HCT116 (cell line): ENCODE data around the gene TEDC1. TPM values are rescaled to one million over a fixed set of nuclear protein-coding genes. Genes with fewer than 3 reads are reported as not detected.

Source experiments
- ATAC-seq: fragments of 200-7000 bp; cut with Tn5 transposase; 2 replicates; pipeline ENCODE4 v1.9.1; 2020; ENCODE audit warnings: mild to moderate bottlenecking, moderate library complexity
- BruUV-seq: library from RNA; stranded (reverse); fragments of 400-500 nt; replicated peaks from 2 replicates; lab custom pipeline; 2021; lab: Mats Ljungman, UMichigan
- CTCF ChIA-PET: fragments of 300-600 bp; sonication (Branson Sonifier 250); formaldehyde crosslinking; loops from one replicate; lab custom pipeline; 2021; ENCODE audit warnings: antibody characterized with exemption; lab: Charles Lee
- POLR2A ChIA-PET: fragments of 300-600, 350-600 bp; sonication (Branson Sonifier 250); formaldehyde crosslinking; loops from one replicate; lab custom pipeline; 2021; ENCODE audit warnings: antibody characterized with exemption; lab: Charles Lee
- RAD21 ChIA-PET, 2 experiments: fragments of 300-600 bp; sonication (Branson Sonifier 250); formaldehyde crosslinking; loops; one replicate each; lab custom pipeline; 2023; ENCODE audit warnings: low total read pairs in 2 of 2; ENCODE audit not compliant: uncharacterized antibody in 2 of 2, unreplicated experiment in 2 of 2, low non-redundant PET in 1 of 2; lab: Charles Lee
- DNase-seq: peaks from one replicate; pipeline ENCODE4 v3.0.0-alpha.2; 2010; ENCODE audit warnings: low read depth, low spot score
- H2AFZ ChIP-seq: fragments of 200-600 bp; shearing (Covaris generic), sonication (generic); 2 replicates; pipeline ENCODE4 v1.6.1; 2017; ENCODE audit warnings: low read depth, mixed run types, mixed read lengths, antibody characterized with exemption, low read length; ENCODE audit not compliant: poor library complexity, severe bottlenecking
- H3K27ac ChIP-seq: 2 replicates; pipeline ENCODE4 v1.5.1; 2012; ENCODE audit warnings: low read depth, low read length
- H3K27me3 ChIP-seq: fragments of 200-600 bp; sonication (generic); 2 replicates; pipeline ENCODE4 v1.6.1; 2016; ENCODE audit warnings: mixed run types, low read length, mixed read lengths; ENCODE audit not compliant: insufficient read depth
- H3K36me3 ChIP-seq, 2 experiments: fragments of 200-500 bp in 1 of 2; fragments of 200-600 bp in 1 of 2; sonication (Bioruptor generic) in 1 of 2; sonication (generic) in 1 of 2; 2 replicates each; pipeline versions ENCODE4 v1.5.1 to v1.6.1; 2014 to 2016; ENCODE audit warnings: low read length in 2 of 2, inconsistent platforms in 1 of 2, mixed read lengths in 1 of 2, mixed run types in 1 of 2; ENCODE audit not compliant: insufficient read depth in 2 of 2, control insufficient read depth in 1 of 2
- H3K4me1 ChIP-seq, 2 experiments: fragments of 200-600 bp in 1 of 2; sonication (generic) in 1 of 2; 2 replicates each; pipeline versions ENCODE4 v1.5.1 to v1.6.1; 2012 to 2017; ENCODE audit warnings: low read length in 2 of 2, inconsistent platforms in 1 of 2, mild to moderate bottlenecking in 1 of 2, mixed read lengths in 1 of 2, mixed run types in 1 of 2, moderate library complexity in 1 of 2; ENCODE audit not compliant: insufficient read depth in 2 of 2, control insufficient read depth in 1 of 2
- H3K4me2 ChIP-seq: fragments of 200-600 bp; sonication (generic); 2 replicates; pipeline ENCODE4 v1.6.1; 2017; ENCODE audit warnings: mixed run types, low read length, mixed read lengths
- H3K4me3 ChIP-seq, 2 experiments: fragments of 200-600 bp in 1 of 2; sonication (generic) in 1 of 2; replicated peaks in 1 of 2; 2 replicates each; pipeline ENCODE4 v1.5.1; 2011 to 2016; ENCODE audit warnings: low read length in 2 of 2, control low read depth in 1 of 2, low read depth in 1 of 2, mild to moderate bottlenecking in 1 of 2, mixed read lengths in 1 of 2, mixed run types in 1 of 2
- H3K79me2 ChIP-seq: fragments of 200-600 bp; sonication (generic); 2 replicates; pipeline ENCODE4 v1.6.1; 2017; ENCODE audit warnings: mild to moderate bottlenecking, mixed run types, low read length, moderate library complexity, mixed read lengths; ENCODE audit not compliant: insufficient read depth
- H3K9ac ChIP-seq: fragments of 200-600 bp; sonication (generic); 2 replicates; pipeline ENCODE4 v1.6.1; 2016; ENCODE audit warnings: low read length, mixed read lengths
- H3K9me2 ChIP-seq: fragments of 200-600 bp; sonication (generic), shearing (Covaris generic); 2 replicates; pipeline ENCODE4 v1.6.1; 2017; ENCODE audit warnings: mixed run types, mild to moderate bottlenecking, moderate library complexity; ENCODE audit not compliant: insufficient read depth
- H3K9me3 ChIP-seq, 2 experiments: fragments of 200-500 bp in 1 of 2; fragments of 200-600 bp in 1 of 2; sonication (Bioruptor generic) in 1 of 2; sonication (generic) in 1 of 2; 2 replicates each; pipeline ENCODE4 v1.6.1; 2014 to 2017; ENCODE audit warnings: low read length in 2 of 2, mixed read lengths in 2 of 2, inconsistent platforms in 1 of 2, low read depth in 1 of 2, mild to moderate bottlenecking in 1 of 2, mixed run types in 1 of 2, moderate library complexity in 1 of 2; ENCODE audit not compliant: control insufficient read depth in 1 of 2, insufficient read depth in 1 of 2
- H4K20me1 ChIP-seq: fragments of 200-600 bp; sonication (generic), shearing (Covaris generic); 2 replicates; pipeline ENCODE4 v1.6.1; 2017; ENCODE audit warnings: mixed run types, mild to moderate bottlenecking, moderate library complexity; ENCODE audit not compliant: insufficient read depth
- ATF3 ChIP-seq: IDR thresholded peaks from 2 replicates; pipeline ENCODE4 v1.6.1; 2012
- CBX3 ChIP-seq: IDR thresholded peaks from 2 replicates; pipeline ENCODE4 v1.6.1; 2012; ENCODE audit warnings: low read depth
- CEBPB ChIP-seq: IDR thresholded peaks from 2 replicates; pipeline ENCODE4 v1.6.1; 2012; ENCODE audit warnings: low read depth
- ELF1 ChIP-seq: IDR thresholded peaks from 2 replicates; pipeline ENCODE4 v1.6.1; 2012; ENCODE audit warnings: low read depth, borderline replicate concordance
- POLR2A ChIP-seq: IDR thresholded peaks from 2 replicates; pipeline ENCODE4 v1.7.0; 2011; ENCODE audit warnings: borderline replicate concordance; ENCODE audit not compliant: insufficient read depth, insufficient read length; ENCODE audit errors: extremely low read depth
- SRF ChIP-seq: IDR thresholded peaks from 2 replicates; pipeline ENCODE4 v1.6.1; 2012; ENCODE audit warnings: low read depth
- TCF7L2 ChIP-seq: IDR thresholded peaks from 2 replicates; pipeline ENCODE4 v1.7.0; 2011; ENCODE audit warnings: borderline replicate concordance, inconsistent platforms; ENCODE audit not compliant: insufficient read depth, insufficient read length; ENCODE audit errors: extremely low read depth
- YY1 ChIP-seq: IDR thresholded peaks from 2 replicates; pipeline ENCODE4 v1.6.1; 2011; ENCODE audit warnings: low read length, low read depth, moderate library complexity, mild to moderate bottlenecking; ENCODE audit not compliant: insufficient replicate concordance; ENCODE audit errors: extremely low read depth
- ZFX ChIP-seq: fragments of 450-650 bp; IDR thresholded peaks from 2 replicates; pipeline ENCODE4 v1.6.1; 2017
- ZNF274 ChIP-seq: fragments of 200-500 bp; sonication (Bioruptor generic); IDR thresholded peaks from 2 replicates; pipeline ENCODE4 v1.6.1; 2014; ENCODE audit warnings: mild to moderate bottlenecking, low read depth, low read length, inconsistent platforms
- intact Hi-C: fragments of 100-400 bp; cut with micrococcal nuclease; formaldehyde crosslinking; loops from 2 replicates; pipeline ENCODE4 v1.10.0; 2022
- total RNA-seq: library from RNA; stranded (reverse); gene quantifications from one replicate; pipeline ENCODE4 v1.2.1, GENCODE V29; 2021; ENCODE audit not compliant: unreplicated experiment
- TF ChIP-seq, protein P1 (sequence below): IDR thresholded peaks from 2 replicates; pipeline ENCODE4 v1.6.1; 2012
- TF ChIP-seq, protein P2 (sequence below): IDR thresholded peaks from 2 replicates; pipeline ENCODE4 v1.6.1; 2012; ENCODE audit warnings: low read depth
- TF ChIP-seq, protein P3 (sequence below): IDR thresholded peaks from 2 replicates; pipeline ENCODE4 v1.6.1; 2011; ENCODE audit warnings: mild to moderate bottlenecking, low read length, moderate library complexity; ENCODE audit not compliant: insufficient replicate concordance; ENCODE audit errors: extremely low read depth

Gene TEDC1
- total RNA-seq, 1 experiment from 2014 or later: 40.4 TPM

DNA sequence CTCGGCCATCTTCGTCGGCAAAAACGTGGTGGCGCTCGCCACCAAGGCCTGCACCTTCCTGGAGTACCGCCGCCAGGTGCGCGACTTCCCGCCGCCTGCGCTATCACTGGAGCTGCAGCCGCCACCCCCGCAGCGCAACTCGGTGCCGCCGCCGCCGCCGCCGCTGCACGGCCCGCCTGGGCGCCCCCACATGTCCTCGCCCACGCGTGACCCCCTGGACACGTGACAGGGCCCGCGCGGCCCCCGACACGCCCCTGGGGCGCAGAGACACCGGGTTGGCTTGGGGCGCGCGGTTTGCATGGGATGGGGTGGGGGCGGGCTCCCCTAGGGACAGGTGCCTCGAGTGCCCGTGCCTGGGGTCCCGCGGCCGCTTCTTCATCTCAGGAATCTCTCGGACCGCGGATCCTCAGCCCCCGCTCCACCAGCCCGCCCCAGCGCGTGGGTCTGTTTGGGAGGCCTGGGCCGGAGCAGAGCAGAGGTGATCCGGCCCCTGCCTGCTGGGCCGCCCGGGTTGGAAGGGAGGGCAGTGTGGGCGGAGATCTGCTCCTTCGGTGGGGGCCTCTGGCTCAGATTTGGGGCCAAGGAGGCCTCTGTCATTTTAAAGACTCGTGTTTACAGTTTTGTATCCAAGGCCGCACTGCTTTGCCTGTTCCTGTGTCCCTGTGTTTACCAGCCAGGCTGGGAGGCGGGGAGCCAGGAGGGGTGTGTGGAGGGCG lies 38.7 kb downstream of the TEDC1 start:
- Histone ChIP-seq H3K27me3 (no peaks in the 10 kb centered on the region), H3K4me1 (peaks cover 8 to 23% of the 10 kb centered on the region in 2 experiments; a peak in 3 of 4 replicates), H3K27ac (no peak overlapping the region), H3K9ac (no peak overlapping the region), H2AFZ (no peak overlapping the region), H3K9me3 (no peaks in the 10 kb centered on the region), H3K36me3 (no peaks in the 10 kb centered on the region), H4K20me1 (no peaks in the 10 kb centered on the region), H3K79me2 (no peaks in the 10 kb centered on the region), H3K9me2 (no peaks in the 10 kb centered on the region), H3K4me3 (no peak overlapping the region), H3K4me2 (no peak overlapping the region)
- CTCF ChIA-PET: interaction anchor here (1.6 kb wide), 1 partner anchor 40 kb away, joined by 11 read pairs; no protein-coding TSS in a partner anchor
- POLR2A ChIA-PET: no interaction called here
- intact Hi-C loops: loop anchor here (5.0 to 10.0 kb wide), 2 partner anchors 37 to 625 kb away; partner anchors contain the start of gene TEDC1
- ATAC-seq: no peak
- BruUV-seq: no TSS peak
- TF ChIP-seq POLR2A (no peak), ZFX (no peak), ATF3 (no peak), ZNF274 (no peak), YY1 (no peak), CBX3 (no peak), ELF1 (no peak), CEBPB (no peak), SRF (no peak), TCF7L2 (no peak)
- TF ChIP-seq, protein P1, sequence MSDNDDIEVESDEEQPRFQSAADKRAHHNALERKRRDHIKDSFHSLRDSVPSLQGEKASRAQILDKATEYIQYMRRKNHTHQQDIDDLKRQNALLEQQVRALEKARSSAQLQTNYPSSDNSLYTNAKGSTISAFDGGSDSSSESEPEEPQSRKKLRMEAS: no peak
- TF ChIP-seq, protein P2, sequence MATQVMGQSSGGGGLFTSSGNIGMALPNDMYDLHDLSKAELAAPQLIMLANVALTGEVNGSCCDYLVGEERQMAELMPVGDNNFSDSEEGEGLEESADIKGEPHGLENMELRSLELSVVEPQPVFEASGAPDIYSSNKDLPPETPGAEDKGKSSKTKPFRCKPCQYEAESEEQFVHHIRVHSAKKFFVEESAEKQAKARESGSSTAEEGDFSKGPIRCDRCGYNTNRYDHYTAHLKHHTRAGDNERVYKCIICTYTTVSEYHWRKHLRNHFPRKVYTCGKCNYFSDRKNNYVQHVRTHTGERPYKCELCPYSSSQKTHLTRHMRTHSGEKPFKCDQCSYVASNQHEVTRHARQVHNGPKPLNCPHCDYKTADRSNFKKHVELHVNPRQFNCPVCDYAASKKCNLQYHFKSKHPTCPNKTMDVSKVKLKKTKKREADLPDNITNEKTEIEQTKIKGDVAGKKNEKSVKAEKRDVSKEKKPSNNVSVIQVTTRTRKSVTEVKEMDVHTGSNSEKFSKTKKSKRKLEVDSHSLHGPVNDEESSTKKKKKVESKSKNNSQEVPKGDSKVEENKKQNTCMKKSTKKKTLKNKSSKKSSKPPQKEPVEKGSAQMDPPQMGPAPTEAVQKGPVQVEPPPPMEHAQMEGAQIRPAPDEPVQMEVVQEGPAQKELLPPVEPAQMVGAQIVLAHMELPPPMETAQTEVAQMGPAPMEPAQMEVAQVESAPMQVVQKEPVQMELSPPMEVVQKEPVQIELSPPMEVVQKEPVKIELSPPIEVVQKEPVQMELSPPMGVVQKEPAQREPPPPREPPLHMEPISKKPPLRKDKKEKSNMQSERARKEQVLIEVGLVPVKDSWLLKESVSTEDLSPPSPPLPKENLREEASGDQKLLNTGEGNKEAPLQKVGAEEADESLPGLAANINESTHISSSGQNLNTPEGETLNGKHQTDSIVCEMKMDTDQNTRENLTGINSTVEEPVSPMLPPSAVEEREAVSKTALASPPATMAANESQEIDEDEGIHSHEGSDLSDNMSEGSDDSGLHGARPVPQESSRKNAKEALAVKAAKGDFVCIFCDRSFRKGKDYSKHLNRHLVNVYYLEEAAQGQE: no peak
- TF ChIP-seq, protein P3, sequence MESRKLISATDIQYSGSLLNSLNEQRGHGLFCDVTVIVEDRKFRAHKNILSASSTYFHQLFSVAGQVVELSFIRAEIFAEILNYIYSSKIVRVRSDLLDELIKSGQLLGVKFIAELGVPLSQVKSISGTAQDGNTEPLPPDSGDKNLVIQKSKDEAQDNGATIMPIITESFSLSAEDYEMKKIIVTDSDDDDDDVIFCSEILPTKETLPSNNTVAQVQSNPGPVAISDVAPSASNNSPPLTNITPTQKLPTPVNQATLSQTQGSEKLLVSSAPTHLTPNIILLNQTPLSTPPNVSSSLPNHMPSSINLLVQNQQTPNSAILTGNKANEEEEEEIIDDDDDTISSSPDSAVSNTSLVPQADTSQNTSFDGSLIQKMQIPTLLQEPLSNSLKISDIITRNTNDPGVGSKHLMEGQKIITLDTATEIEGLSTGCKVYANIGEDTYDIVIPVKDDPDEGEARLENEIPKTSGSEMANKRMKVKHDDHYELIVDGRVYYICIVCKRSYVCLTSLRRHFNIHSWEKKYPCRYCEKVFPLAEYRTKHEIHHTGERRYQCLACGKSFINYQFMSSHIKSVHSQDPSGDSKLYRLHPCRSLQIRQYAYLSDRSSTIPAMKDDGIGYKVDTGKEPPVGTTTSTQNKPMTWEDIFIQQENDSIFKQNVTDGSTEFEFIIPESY: no peak
- RAD21 ChIA-PET: no interaction called here
- DNase-seq: no peak
